D721Med (cell line): ENCODE measurements around the gene LPP.

Source experiments
- DNase-seq: peaks from one replicate; pipeline ENCODE4 v3.0.0; 2011; ENCODE audit warnings: low spot score; ENCODE audit not compliant: insufficient read length
- FAIRE-seq: peaks from 2 replicates; lab custom pipeline; 2011; peaks lifted over from hg19 to GRCh38; lab: Jason Lieb, UNC
- CTCF ChIP-seq: IDR thresholded peaks from 2 replicates; pipeline ENCODE4 v1.5.1; 2012; ENCODE audit warnings: mild to moderate bottlenecking, control low read depth; ENCODE audit not compliant: insufficient read depth; ENCODE audit errors: missing control alignments

LPP gene

DNA sequence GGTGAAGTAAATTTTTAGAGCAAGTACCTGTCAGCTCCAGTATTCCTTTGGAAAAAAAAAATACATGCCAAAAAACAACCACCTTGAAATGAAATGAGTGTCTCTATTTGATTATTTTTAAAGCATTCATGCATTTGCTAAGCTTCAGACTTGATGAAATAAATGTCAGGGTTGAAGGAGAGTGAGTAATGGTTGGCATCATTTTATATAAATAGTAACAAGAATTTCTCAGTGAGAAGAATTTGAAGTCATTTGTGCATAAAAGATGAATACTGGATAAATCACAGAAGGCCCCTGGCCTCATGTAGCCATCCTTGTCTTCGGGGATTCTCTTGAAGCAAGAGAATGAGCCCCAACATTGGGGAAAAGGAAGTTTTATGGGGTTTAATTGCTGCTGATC is 318.4 kb downstream of the LPP start:
- no peak for TF ChIP-seq CTCF
- FAIRE-seq, result no peak
- no peak for DNase-seq

DNA sequence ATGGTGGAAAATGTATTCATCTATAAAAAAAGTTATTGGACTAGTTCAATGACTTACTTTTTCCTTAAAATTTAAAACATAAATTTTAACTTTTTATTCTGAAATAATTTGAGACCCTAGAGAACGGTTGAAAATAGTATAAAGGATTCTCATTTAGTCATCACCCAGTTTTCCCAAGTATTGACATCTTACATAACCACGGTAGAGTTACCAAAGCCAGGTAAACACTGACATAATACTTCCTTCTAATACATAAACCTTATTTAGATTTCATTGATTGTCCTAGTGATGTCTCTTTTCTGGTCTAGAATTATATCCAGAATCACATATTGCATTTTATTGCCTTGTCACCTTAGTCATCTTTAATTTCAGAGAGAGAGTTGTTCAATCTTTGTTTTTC is 319.1 kb downstream of the LPP start:
- TF ChIP-seq CTCF, result no peak
- FAIRE-seq, result no peak
- no peak for DNase-seq

DNA sequence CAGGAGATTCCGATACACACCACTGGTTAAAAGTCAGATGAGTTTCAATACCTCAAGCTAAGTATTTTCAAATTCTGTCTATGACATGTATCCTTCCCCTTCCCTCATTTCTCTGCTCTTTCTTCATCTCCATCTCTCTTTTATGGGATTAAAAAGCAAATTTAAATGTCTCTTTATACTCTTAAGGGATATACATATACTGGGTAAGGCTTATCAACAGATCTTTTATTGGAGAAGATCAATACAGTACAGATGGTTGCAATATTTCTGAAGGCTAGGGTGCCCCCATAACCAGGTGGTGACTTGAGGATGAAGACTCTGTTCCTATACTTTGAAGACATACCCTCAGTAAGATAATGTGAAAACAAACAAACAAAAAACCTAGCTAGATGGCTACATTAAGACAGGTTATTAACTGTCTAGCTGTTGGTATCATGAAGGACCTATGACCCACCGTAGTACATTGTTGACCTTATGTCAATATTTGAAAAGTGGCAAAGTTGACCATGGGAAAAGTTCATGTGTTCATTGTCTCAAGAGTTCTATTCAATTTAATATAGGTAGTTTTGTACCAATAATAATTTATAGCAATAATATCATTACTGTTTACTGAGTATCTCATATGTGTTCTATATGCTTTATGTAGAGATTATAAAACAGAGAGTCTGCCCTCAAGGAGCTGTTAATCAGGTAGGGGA is 319.8 kb downstream of the LPP start:
- no peak for TF ChIP-seq CTCF
- FAIRE-seq (no peak), DNase-seq (no peak)

GRCh38 chr3:188476935-188477334 is 323.0 kb downstream of the LPP start:
- TF ChIP-seq CTCF, result no peak
- DNase-seq (no peak), FAIRE-seq (no peak)

- FAIRE-seq (no peak), DNase-seq (no peak)
- TF ChIP-seq CTCF, result no peak
Observed at GRCh38 chr3:188480011-188480410, 326.1 kb downstream of the LPP start.

DNA sequence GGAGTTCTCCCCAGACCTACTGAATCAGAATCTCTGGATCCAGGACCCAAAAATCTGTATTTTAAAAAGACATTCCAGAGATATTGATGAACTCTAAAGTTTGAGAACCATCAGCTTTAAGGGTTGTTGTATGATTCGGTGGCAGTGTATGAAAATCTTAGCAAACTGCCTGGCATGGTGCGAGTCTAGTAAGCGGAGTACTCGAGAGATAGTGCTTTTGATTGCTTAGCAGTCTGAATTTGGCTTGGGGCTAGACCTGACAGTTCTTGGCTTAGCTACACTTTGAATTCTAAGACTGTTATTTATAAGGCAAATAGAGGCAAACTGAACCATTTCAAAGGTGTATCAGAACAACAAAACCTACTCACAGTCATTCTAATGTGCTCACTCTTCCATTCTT is 329.0 kb downstream of the LPP start:
- FAIRE-seq (no peak), DNase-seq (no peak)
- no peak for TF ChIP-seq CTCF

- DNase-seq (no peak), FAIRE-seq (no peak)
- TF ChIP-seq CTCF, result no peak
Observed at GRCh38 chr3:188486126-188486525, 332.2 kb downstream of the LPP start.
